Inferior parietal cortex (tissue), 1 donor: ENCODE data around the gene GLRX3.

ENCODE experiments used
- DNase-seq: peaks from one replicate; pipeline ENCODE4 v3.0.0-alpha.2; 2016; ENCODE audit errors: extremely low spot score

The GLRX3 gene

DNA sequence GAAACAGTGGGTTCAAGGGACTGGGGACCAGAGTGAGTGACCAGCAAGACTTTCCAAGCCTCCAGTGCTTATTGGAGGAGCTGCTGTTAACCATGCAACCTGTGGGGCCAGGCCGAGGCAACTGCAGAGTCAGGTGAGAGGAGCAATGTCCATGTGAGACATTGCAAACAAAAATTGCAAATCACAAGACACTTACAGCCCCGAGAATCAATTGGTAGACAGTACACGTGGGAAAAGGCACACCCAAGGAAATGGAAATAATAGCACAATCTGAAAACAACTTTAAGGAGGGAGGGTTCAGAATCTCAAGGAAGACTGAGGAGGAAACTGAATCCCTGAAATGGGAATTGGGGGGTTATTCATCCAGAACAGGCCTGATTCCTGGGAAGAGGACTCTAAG, 72.6 kb downstream of the GLRX3 start:
- no peak for DNase-seq

DNA sequence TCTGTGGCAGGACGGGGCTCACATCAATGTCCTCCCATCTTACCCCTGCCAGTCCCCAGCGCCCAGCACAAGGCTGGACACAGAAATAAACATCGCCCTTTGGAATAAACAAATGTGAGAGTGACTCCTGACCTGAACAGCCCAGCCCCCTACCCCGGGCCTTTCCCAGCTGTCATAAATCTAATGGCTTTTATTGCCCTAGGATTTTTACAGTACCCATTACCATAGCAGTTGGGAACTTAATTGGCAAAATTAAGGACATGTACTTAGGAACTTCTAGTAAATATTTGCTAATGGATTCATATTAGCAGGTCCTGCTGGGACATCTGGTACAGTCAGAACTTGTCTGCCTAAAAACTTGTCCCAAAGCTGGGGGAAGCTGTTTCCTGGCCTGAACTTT, 76.6 kb downstream of the GLRX3 start:
- no peak for DNase-seq

DNA sequence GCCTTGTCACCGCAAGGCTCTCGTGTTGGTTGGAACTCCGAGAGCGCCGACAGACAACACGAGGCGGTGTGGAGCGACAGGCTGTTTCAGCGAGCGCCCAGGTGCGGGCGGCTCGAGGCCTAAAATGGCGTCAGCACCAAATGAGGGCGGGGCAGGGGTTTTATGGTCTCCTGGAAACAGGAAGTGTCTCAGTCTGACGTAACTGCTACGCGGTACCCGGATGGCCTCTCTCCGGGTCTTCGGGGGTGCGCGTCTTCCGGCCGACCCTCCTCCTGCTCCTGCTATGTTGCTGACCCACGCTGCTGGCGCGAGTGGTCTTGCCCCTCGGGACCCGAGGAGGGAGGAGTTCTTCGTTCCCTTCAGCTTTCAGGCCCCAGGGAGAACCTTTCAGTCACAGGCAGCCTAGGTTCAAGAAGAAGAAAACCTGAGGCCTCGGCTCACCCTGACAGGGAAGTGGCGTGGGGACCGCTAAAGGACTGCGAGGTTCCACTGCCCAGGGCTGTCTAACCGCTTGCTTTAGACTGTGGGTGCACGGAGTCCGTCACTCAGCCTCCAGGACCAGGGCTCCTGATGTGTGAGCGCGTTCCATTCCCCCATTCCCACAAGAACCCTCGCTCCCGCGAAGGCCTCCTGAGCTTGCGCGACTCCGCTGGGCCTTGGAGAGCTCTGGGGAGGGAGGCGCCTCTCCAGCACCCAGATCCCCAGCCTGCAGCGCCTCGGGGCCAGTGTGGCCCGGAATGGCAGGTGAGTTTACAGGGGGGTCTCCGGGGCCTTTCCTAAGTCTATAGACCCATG, 77.3 kb downstream of the GLRX3 start:
- DNase-seq = no peak

DNA sequence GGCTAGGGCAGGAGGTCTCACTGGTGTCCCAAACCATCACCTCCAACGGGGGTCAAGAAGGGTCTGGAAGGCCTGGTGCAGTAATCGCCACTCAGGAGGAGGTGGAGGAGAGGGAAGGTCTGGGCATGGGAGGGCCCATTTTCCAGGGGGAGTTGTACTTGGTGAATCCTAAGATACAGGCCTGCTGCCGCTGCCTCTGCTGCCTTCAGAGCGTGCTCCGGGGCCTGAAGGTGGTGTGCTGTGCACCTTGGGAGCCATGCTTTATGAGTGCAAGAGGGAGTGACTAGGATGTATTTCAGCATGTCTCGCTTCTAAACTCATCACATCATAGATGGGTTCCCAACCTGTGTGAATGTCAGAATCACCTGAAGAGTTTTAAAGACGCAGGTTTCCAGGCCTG, 78.2 kb downstream of the GLRX3 start:
- no peak for DNase-seq

DNA sequence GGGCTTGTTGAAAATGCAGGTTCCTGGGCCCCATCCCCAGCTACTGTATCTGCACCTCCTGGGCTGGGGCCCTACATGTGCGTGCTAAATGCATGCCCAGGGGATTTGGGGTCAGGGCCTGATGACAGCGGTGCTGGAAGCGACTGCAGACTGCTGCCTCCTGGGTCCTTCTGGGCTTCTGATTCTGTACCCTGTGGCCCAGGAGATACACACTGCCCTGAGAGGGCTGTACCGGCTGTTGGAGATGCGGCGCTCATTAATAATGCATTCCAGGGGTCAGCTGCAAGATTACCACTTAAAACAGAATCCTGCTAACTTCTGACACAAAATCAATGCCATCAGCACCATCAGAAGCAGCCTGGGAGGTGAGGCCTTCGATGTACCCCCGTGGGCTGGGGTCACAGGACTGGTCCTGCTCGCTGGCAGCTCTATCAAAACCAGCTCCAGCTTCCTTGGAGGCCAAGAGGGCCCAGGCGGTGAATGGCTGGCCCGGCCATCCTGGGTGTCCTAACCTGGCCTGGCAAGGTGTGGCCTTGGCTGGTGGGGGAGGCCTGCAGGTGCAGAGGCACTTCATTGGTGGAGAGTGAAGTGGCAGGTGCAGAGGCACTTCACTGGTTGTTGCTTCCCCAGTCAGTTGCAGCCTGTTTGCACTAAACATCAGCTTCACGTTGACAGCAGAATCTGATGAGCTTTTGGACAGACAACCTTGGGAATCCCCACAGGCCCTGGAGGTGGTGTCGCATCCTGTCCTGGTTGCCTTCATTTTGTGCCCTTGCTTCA, 79.2 kb downstream of the GLRX3 start:
- DNase-seq = no peak

DNA sequence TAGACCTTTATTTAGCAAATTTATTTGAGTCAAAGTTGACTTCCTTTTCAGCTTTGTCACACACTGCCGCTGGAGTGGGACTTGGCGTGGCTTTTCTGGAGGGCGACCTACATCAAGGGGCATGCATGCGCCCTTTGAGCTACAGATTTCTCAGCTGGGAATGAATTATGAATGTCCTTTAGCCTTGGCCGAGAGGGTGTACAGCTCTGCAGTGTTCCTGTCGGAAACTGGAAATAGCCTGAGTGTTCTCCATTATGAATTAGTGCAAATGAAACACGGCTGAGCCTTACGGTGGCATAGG, 79.7 kb downstream of the GLRX3 start:
- no peak for DNase-seq

DNA sequence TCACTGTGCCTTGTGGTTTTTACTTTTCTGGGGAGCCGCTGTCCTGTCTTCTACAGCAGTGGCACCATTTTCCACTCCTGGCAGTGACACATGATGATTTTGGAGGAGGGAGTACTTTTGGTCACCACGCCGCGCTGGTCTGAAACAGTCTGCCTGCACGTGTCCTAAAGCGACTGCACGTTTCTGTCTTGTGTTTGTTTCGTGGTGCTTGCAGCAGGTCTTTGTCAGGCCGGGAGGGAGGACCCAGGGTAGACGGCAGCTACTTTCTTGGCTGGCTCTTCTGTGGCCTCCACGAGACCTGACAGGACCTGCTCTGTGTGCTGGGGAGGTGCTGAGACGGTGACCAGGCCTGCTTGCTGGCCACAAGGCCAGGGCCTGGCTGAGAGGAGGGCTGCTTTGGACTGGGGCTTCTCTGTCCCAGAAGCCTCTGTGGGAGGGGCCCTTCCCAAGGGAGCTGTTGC, 82.0 kb downstream of the GLRX3 start:
- DNase-seq = no peak

DNA sequence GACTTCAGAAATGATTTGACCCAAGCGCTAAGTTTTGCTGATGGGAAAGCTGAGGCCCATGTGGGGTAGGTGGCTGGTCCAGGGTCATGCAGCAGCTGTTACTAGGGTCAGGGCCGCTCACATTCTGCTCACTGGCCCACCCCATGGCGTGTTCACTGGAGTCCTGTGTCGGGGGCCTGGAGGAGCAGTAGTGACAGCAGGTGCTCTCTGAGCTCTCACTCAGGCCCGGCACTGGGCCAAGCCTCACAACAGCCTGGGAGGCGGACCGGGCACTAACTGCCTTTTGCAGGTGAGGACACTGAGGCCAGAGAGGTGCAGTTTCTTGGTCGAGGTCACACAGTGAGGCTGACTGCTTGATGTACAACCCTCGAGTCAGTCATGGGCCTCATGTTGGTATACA, 82.7 kb downstream of the GLRX3 start:
- DNase-seq = no peak

DNA sequence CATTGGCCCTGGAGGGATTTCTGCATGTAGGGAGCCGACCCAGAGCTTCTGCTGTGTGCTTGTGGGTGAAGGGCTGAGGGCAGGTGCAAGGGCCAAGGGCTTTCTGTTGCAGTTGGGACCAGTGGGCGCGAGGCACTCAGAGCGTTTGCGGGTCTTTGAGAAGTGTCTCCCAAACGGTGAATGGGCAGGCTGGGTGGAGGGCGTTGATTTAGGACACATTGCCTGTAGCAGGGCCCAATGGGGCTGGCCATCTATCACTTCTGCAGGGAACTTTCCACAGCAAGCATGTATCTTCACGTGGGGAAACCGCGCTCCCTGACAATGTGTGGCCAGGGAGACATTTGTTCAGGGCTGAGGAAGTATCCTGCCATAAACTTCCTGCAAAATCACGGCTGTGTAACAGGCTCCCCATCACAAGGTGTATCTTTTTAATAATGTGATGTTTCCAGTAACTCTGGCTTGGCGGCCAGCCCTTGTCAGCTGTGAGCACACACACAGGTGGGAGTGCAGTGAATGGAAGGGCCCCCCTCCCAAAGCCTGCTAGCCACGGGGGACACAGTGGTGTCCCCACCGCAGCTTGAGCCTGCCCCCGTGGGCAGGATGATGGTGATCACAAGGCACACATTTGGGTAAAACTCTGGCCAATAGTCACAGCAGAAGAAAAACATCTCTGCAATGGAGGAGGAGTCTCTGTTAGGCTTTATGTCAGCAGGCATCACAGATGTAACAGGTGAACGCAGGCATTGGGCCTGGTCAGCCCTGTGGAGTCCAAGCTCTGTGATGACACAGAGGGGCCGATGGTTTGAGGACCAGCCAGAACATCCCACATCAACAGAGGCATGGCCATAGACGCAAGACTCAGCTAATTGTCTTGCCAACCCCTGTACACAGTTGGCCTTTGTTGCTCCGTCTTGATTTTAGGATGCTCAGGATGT, 84.3 kb downstream of the GLRX3 start:
- no peak for DNase-seq

DNA sequence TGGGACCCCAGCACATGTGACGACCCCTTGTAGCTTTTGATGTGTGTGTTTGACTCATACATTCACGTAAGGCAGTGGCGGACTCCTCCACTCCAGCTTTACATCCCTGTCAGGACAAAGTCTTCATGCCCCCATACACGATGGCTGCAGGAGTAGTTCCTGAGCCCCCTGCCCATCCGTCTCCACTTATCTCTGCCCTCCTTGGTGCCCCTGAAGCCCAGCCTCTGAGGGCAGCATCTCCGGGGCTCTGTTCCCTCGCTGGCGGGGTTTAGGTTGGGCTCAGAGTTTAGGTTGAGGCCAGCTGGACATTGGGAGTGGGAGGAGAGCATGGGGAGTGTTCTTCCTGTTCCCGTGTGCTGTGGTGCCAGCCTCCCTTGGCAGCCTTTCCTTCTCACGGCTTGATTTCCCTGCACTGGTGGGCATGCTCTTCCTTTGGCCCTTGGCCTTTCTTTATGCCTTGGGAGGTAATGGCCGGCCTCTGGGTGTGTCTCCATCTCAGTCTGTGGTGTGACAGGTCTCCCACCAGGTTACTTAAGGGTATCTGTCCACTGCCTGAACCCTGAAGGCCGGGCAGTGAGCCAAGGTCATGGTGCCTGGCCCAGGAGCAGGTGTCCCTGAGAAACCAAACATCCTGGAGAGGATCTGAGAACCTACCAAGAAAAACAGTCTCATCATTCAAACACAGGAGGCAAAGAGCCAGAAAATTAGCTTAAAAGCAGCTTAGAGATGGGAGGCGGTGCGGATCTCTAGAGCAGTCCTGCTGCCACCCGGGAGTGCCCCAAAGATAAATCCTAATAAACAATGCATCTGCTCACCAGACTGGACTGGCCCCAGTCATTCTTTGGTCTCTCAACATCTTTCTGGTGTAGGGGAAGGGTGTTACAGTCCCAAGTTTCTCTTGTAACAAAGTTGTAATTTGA, 85.5 kb downstream of the GLRX3 start:
- DNase-seq = no peak

DNA sequence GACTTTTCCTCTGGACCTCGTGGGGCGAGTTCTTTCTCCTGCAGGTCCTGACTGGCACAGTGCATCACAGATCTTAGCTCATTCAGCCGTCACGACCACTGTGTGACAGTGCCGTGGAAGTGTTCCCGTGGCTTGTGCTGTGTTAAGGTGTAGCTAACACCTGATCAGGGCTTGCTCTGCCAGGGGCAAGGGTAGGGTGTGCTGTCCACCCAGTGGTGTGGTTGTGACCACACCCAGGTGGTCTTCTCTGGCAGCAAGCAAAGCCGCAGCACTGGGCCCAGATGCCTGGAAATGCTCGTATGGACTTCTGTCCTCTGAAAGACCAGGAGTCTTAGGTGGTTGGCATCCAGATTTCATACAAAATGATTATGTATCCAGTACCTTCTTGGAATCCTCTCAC, 86.2 kb downstream of the GLRX3 start:
- DNase-seq = no peak

DNA sequence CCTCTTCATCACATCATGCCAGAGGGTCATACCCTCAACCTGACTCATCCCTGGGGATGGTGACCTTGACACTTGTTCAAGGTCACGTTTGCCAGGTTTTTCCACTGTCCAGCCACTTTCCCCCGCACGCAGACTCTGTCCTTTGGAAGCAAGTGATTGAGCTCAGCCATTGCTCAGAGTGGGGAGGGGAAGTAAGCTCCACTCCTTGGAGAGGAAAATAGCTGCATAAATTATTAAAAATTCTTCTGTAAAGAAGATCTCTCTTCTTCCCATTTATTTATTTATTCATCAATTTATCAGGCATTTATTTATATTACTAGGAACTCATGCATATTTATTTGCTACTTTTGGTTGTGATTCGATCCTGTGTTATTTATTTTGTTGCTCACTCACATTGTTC, 88.0 kb downstream of the GLRX3 start:
- DNase-seq = no peak

DNA sequence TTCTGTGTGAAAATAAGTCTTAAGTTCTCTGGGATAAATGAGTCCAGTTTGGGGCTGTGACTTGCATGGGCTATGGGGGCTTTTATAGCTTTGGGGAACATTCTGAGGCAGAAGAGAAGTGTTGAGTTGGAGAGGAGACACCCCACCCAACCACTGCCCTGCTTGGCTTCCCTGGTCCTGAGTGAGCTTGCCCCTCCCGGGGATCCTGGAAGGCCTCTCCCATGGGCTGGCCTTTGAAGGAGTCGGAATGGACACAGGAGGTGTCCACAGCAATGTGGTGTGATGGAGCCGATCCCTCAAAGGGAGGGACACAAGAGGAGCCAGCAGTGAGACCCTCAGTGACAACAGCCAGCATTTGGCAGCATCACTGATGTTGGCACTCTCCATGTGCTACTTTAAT, 89.8 kb downstream of the GLRX3 start:
- no peak for DNase-seq

DNA sequence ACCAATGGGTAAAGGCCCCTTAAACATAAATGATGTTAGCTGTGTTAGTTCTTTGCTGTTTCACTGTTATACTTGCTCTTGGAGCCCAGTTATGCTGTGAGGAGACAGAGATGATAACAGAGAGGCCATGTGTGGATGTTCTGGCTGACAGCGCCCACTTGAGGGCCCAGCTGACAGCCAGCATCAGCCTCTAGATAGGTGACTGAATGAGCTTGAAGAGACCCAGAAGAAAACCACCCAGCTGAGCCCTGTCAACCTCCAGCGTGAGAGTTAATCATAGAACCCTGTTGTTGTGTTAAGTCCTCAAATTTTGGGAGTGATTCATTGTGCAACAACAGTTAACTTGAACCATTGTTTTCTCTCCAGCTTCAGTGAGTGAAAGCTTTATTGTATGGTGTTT, 91.7 kb downstream of the GLRX3 start:
- DNase-seq = no peak
